ENCODE results near the gene POGK.
"Not testable (repeated sequence)": the region's sequence is repeated elsewhere in the genome, so short reads cannot be mapped to it uniquely, and the experiment has no call there.

Gene POGK, protein sequence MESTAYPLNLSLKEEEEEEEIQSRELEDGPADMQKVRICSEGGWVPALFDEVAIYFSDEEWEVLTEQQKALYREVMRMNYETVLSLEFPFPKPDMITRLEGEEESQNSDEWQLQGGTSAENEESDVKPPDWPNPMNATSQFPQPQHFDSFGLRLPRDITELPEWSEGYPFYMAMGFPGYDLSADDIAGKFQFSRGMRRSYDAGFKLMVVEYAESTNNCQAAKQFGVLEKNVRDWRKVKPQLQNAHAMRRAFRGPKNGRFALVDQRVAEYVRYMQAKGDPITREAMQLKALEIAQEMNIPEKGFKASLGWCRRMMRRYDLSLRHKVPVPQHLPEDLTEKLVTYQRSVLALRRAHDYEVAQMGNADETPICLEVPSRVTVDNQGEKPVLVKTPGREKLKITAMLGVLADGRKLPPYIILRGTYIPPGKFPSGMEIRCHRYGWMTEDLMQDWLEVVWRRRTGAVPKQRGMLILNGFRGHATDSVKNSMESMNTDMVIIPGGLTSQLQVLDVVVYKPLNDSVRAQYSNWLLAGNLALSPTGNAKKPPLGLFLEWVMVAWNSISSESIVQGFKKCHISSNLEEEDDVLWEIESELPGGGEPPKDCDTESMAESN
- total RNA-seq = 125 to 138 reads per million in 2 donors

GRCh38 chr1:166838766-166839599 lies at the start of gene POGK:
POGK (plus strand) TSS chr1:166839475; CDS start chr1:166840957, 1,482 bp downstream.
- DNase-seq = peak; percentile 71

DNA sequence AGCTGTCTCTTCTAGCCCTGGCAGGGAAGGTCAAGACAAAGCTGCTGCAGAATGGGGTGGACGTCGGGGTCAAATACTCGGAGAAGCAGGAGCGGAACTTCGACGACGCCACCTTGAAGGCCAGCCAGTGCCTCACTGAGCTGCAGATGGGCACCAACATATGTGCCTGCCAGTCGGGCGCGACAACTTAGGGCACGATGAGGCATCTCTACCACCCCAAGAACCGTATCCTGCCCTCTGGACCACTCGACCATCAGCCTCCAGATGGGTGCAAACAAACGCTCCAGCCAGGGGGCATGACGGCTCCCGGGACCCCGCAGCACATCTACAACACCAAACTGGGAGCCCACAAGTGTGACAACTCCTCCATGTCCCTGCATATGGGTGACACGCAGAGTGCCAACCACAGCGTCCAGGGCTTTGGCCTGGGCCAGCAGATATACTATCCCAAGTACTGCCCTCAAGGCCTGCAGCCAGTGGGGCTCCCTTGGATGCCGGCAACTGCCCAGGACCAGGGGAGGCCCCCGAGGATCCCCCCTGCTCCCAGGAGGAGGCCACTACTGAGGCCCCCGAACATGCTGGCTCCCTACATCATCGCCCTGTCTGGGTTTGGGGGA lies 42.5 kb upstream of the POGK start:
- no peak for DNase-seq

DNA sequence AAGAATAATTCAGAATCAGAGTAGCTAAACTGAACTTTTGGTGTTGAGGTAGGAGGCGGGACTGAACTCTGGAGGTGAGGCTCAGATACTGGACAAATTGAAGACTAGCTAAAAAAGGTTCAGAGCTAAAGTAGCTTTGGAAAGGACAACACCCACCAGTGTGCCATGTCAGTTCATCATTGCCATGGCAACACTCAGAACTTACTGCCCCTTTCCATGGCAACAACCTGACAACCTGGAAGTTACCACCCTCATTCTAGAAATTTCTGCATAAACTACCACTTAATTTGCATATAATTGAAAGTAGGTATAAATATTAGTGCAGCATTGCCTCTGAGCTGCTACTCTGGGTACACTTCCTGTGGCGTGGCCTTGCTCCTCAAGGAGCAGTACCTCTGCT lies 30.3 kb upstream of the POGK start:
- no peak for DNase-seq

- DNase-seq = no peak
These were observed 27.6 kb upstream of the POGK start for GRCh38 chr1:166811691-166812090.

- DNase-seq = no peak
These were observed 25.6 kb upstream of the POGK start for GRCh38 chr1:166813508-166814223.

- no peak for DNase-seq
These were observed 24.7 kb upstream of the POGK start for GRCh38 chr1:166814611-166815010.

GRCh38 chr1:166819974-166820373 lies 19.3 kb upstream of the POGK start:
- no peak for DNase-seq

- DNase-seq = no peak
These were observed 16.9 kb upstream of the POGK start for GRCh38 chr1:166822385-166822784.

DNA sequence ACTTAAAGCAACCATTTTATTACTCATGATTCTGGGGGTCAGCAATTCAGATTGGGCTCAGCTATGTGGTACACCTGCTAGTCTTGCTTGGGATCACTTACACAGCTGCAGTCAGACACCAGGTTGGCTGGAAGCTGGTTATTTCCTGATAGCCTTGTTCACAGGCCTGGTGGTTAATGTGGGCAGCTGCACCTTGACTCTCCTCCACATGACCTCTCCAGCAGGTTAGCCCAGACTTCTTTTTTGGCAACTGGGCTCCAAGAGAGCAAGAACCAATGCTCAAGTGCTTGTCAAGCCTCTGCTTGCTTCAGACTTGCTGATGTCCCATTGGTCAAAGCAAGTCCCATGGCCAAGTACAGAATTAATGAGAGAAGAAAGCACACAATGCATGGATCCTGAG lies 11.8 kb upstream of the POGK start:
- no peak for DNase-seq

GRCh38 chr1:166829762-166830161 lies 9.5 kb upstream of the POGK start:
- DNase-seq = not testable (repeated sequence)

DNA sequence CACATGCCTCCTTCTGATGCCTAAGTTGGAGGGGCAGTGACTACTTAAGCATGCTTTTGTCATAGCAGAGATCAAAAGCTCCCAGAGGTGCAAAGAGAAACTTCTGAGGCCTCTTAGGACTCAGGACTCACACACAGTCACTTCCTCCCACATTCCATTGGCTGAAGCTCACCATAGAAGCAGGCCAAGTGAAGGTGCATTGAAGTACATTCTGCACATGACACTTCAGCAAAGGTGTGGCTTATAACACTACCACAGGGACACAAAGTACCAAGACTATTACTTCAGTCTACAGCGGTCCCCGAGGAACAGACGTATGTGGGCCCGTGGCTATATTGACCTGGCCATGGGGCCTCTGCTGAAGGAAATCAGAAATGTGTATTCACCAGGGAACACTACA lies 2.5 kb upstream of the POGK start:
- no peak for DNase-seq

GRCh38 chr1:166839600-166840308 lies 479 bp downstream of the POGK start:
- DNase-seq = peak; percentile 53

DNA sequence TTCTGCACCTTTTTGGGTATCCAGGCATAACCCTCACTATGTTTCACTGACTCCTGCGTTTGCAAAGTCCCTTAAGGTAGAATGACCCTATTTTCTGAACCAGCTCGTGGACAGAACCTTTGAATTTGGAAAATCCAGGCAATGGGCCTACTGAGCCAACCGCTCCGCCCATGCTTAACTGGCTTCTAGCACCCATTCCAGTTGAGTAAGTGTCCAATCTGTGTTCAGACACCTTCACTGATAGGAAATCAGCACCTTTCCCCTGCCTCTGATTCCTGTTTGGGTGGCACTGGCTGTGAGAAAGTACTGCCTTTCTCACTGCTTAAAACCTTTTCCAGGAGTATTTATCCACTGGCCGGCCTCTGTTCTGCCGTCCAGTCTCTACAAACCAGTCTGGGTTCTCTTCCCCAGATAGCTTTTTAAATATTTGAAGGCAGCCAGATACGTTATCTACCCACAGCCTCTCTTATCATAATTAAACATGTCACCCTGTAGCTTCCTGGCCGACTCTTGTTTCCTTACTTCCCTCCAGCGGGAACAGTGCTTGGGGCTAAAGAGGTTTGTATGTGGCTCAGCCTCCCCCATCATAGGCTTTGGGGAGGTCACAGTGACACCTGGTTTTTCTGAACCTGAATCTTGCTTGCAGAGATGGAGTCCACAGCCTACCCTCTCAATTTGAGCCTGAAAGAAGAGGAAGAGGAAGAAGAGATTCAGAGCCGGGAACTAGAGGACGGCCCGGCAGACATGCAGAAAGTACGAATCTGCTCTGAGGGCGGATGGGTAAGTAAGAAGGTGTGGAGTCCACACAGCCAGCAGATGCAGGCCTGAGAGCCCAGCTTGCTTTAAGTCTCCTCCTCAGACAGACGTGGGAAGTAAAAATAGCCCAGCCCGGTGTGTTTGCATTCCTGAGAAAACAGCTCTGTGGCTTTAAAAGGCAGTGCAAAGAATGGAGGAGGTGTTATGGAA lies 1.3 kb downstream of the POGK start:
- no peak for DNase-seq

- DNase-seq = no peak
These were observed 4.0 kb downstream of the POGK start for GRCh38 chr1:166843322-166843721.

GRCh38 chr1:166843769-166844596 lies 4.7 kb downstream of the POGK start:
- no peak for DNase-seq

DNA sequence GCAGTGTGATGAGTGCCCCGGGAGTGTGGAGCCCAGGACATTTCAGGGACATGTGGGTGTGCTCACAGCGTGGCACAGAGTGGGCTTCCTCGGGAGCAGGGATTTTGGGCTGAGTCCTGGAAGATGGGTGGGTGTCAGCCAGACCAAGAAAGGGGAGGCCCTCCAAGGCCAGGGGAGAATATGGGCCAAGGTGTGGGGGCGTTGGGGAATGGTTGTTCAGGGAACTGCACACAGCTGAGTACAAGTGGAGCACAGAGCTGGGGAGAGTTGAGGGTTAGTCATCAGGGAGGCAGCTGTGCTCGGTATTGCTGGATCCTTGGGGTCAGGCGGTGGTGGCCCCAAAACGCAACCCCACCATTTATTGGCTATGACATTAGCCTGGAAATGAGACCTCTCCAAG lies 5.5 kb downstream of the POGK start:
- no peak for DNase-seq

- DNase-seq = no peak
These were observed 8.9 kb downstream of the POGK start for GRCh38 chr1:166848193-166848592.

DNA sequence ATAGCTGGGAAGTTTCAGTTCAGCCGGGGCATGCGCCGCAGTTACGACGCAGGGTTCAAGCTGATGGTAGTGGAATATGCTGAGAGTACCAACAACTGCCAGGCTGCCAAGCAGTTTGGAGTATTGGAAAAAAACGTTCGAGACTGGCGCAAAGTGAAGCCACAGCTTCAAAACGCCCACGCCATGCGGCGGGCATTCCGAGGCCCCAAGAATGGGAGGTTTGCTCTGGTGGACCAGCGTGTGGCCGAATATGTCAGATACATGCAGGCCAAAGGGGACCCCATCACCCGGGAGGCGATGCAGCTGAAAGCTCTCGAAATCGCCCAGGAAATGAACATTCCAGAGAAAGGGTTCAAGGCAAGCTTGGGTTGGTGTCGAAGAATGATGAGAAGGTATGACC lies 9.9 kb downstream of the POGK start:
- no peak for DNase-seq

GRCh38 chr1:166852918-166853317 lies 13.6 kb downstream of the POGK start:
- DNase-seq = no peak

DNA sequence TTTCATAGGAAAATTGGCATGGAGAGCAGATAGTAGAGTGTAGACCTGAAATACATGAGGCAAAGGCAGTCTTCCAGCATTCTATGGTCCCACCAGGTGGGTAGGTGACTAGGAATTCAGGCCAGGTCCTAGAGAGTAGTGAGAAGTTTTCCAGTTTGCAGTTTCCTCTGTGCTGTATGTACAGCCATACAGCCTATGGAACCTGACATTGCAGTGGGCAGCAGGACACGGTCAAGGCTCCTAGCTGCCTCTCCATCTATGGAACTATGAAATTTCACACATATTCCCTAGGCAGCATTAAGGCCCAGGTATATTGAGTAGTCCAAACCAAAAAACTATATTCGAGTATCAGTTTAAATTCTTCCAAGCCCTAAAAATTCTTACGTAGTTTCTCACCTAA lies 16.3 kb downstream of the POGK start:
- no peak for DNase-seq

Measured in activated gamma-delta T cell (primary cell).